NCI-H69 (cell line): ENCODE results near the gene AFF2.

ENCODE experiments used
- DNase-seq: peaks from one replicate; lab custom pipeline; 2025; lab: John Stamatoyannopoulos, UW

Gene AFF2

DNA sequence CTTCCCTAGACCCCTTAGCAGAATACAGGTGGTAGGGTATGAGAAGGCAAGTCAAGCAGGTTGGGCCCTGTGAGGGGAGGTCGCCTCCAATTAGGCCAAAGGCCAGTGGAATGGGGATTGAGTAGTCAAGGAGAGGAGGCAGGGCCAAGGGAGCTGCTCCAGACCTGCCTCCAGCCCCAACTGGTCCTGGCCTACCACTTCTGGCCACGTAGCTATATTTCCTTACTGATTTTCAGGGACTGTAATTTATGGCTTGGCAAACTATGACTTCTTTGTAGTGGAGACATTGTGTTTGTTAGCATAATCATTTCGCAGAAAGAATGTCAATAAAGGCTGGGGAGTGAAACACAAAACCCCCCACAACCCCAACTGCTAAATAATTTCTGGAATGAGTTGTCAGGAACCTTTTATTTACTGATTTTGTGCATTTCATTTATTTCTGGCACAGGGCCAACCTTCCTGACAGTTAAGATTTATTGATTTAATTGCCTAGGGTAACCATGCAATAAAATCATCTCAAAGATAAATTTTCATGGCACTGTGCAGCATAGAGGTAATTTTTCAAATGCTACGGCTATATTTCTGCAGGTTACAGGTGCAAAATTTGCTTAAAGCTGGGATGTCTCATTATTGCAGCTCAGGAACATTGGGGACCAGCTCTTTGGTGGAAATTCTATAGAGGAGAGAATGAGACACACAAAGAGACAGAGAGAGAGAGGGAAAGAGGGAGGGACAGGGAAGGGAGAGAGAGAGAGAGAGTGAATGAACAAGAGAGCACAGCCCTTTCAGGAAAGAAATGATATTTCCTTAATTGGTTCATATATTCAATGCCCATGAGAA lies 509.8 kb downstream of the AFF2 start:
- peak; percentile 67 for DNase-seq

DNA sequence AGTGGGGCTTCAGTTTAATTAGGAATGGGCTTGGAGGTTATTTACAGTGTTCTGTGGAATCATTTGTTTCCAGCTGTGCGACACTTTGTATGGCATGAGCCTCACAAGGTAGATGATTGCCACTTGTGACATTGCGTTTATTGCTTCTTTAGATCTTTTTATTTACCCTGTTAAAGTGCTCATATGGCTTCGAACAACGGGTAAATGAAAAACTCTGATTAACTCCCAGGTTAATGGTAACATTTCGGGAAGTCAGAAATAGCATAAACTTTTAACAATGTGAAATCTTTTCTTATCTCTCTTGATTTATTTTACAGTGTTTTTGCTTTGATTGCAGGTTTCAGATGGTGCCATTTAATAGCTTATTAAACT lies 510.4 kb downstream of the AFF2 start:
- DNase-seq, result peak; percentile 72

DNA sequence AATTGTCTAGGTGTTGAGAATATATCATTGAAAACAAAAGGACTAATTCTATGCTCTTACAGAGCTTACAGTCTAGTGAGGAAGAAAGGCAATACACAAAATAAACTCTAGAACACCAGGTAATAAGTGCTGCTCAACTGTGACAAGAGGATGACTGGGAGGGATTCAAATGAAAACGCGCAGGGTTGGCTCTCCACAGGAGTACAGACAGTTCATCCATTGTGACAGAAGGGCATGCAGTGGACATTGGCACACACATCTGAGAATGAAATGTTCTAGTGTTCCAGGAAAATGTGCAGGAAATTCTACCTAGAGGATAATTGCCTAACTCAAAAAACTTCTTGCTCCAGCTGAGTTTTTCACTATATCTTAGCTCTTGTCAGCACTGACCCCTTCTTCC lies 512.7 kb downstream of the AFF2 start:
- DNase-seq, result no peak

DNA sequence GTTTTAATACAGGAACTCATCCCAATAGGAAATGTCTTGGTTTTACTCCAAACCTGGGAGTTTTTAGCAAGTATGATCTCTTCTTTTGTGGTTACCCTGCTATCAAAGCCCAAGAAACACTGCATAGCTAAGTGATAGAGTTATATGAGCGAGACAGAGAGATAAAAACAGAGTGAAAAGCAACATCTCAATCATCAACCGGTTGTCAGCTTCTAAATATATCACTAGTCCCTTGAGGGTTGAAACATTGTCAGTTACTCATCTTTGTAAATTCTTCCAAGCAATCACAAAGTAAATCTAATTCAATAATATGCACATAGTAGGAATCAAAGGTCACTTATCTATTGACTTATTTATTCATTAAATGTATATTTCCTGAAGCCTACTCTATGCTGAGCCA lies 520.7 kb downstream of the AFF2 start:
- DNase-seq, result no peak

DNA sequence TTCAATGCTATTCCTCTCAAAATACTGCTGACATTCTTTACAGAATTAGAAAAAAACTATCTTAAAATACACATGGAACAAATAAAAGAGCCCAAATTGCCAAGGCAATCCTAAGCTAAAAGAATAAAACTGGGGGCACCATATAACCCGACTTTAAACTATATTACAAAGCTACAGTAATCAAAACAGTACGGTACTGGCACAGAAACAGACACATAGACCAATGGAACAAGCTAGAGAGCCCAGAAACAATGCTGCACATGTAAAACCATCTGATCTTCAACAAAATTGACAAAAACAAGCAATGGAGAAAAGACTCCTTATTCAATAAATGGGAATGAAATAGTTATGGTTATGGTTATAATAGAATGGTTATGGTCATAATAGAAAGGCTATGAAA lies 522.1 kb downstream of the AFF2 start:
- no peak for DNase-seq

DNA sequence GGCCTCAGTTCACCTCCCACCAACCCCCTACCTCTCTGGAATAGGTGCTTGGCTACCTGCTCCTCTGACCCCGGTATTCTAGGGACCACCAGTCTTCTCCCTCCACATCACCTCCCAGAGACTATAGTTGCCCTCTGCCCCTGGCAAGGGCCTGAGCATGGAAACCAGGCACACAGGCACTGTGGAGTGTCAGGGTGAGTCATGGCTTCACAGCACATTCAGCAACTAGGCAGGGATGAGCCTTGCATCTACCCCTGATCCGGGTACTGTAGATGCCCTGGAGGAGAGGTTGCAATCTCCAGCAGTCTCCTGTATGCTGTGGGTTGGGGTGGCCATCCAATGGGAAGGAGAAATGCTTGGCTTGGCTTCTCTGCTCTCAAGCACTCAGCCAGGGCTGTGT lies 532.0 kb downstream of the AFF2 start:
- no peak for DNase-seq

DNA sequence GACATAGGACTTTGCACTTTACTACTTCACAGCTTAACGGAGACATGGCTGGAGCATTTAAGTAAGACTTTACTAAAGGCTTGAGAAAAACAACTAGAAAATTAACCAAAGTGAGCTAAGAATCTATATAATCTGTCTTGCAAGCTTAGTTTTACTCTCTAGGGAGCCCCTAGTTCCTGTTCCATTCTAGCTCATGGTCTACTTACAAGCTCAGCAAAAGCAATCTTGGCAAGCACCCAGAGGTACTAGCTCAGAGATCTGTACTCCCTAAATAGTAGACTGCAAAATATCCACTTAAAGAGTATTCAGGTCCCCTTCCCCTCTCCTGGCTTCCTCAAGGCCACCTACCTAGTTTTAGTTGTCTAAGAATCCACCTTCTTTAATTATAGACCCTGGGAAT lies 535.7 kb downstream of the AFF2 start:
- DNase-seq, result no peak

DNA sequence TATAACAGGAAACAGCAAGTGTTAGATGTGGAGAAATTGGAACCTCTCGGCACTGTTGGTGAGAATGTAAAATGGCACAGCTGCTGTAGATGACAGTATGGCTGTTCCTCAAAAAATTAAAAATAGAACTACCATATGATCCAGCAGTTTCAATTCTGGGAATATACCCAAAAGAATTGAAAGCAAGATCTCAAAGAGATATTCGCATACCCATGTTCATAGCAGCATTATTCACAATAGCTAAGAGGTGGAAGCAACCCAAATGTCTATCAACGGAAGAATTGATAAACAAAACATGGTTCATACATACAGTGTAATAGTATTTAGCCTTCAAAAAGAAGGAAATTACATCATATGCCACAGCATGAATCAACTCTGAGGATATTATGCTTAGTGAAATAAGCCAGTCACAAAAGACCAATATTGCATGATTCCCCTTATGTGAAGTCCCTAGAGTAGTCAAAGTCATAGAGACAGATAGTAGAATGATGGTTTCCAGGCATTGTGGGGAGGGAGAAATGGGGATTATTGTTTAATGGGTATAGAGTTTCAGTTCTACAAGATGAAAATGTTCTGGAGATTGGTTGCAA lies 537.0 kb downstream of the AFF2 start:
- no peak for DNase-seq

DNA sequence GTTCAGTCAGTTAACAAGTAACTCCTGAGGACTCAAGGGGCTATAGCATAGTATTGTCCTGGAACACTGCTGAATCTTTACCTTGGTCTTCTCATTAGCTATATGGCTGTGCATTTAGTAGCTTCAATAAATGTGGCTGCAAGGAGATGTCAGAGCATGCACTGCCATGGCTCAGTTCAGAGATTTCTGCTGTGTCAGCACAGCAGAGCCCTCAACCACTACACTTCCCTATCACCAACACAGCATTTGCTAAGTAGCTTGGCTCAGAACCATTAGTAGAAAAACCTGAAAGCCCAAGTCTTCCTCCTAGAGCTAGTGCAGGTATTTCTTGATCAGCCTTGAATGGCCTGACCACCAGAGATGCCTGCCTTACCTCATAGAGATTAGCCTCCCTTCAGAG lies 538.6 kb downstream of the AFF2 start:
- no peak for DNase-seq

DNA sequence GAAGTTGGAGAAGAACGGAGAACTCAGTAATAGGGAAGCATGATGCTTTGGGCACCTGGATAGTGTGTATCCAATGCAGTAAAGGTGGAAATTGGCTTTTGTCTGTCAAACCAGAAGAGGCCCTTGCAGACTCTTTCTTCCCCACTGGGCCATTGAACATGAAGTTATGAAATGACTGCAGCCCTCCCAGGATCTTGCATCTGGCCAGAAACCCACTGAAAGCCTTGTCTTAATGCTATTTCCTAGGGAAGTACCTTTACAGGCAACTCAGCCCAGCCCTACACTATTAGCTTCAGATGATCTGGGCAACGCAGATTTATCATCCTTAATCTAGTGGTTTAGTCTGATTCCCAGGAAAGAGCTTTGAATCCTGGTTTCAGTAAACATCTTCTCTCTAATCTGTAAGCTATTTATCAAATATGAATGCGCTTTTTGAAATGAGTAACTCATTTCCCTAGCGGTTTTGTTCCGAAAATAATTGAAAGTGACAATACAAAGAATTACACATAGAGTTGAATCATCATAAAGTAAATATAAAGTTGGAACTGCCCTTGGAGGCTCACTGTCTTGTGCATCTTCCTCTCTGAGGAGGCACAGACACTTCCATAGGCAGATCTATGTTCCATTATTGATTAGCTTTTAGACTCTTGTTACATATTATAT lies 540.6 kb downstream of the AFF2 start:
- DNase-seq, result no peak

DNA sequence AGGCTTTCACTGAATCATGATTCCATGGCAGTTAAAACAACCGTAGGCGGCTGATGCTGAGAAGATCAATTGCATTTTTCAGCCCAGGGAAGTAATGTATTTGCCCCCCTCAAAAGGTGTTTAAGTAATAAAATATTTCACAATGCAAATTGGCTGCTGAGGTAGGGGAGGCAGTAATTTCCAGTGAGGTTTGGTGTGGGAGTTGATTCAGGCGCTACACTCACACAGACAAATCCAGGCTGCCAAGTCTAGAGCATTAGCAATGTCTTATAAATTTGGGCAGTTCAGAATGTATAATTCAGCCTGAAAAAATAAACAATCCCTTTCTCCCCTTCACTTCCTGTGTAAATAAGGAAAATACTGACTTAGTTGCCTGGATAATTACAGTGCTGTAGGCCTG lies 543.0 kb downstream of the AFF2 start:
- peak; percentile 19 for DNase-seq

DNA sequence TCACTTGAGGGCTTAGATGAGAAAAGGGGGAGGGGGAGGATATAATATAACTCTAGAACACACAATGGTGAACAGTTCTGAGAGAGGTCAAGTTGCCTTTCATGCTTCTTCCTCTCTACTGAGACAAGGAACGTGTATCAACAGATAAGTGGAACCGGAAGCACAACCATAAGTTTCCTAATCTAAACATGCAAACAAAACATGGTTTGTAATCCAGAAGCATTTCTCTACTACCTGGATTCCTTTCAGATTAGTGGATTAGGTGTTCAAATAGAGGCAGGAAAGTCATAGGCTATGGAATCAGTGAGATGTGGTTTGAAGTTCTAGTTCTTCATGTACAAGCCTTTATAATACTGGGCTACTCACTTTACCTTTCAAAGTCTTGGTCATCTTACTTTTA lies 544.1 kb downstream of the AFF2 start:
- no peak for DNase-seq

DNA sequence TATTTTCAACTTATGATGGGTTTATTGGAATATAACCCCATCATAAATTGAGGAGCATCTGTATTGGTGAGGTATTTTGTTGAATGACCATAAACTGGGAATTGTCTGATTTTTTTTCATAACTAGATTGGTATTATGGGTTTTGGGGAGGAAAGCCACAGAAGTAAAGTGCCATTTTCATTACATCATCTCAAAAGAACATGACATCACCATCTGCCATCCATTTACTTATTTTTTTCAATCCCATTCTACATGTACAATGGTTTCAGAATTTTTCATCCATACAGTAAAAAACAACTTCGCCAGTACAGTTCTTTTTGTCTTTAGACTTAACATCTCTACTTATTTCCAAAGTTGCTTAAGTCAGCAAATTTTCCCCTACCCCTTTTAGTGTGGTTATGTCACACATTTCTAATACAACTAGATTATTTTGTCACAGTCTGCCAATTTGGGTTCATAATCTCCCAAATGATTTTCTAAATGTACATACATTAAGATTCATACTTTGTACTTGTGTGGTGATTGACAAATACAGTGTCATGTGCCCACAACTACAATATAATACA lies 545.3 kb downstream of the AFF2 start:
- DNase-seq, result no peak
